Measurements from ENCODE around the gene AMZ1.

GRCh38 chr7:2701832-2702593 is 14.0 kb downstream of the AMZ1 start:
- TF ChIP-seq EP300 (IDR thresholded peaks at IDR 0.05) (no peak), POLR2A (IDR thresholded peaks at IDR 0.05) (no peak), POLR2AphosphoS5 (IDR thresholded peaks at IDR 0.05) (peak in 1 of 4 donors; percentile 22)
- TF ChIP-seq, protein P1, sequence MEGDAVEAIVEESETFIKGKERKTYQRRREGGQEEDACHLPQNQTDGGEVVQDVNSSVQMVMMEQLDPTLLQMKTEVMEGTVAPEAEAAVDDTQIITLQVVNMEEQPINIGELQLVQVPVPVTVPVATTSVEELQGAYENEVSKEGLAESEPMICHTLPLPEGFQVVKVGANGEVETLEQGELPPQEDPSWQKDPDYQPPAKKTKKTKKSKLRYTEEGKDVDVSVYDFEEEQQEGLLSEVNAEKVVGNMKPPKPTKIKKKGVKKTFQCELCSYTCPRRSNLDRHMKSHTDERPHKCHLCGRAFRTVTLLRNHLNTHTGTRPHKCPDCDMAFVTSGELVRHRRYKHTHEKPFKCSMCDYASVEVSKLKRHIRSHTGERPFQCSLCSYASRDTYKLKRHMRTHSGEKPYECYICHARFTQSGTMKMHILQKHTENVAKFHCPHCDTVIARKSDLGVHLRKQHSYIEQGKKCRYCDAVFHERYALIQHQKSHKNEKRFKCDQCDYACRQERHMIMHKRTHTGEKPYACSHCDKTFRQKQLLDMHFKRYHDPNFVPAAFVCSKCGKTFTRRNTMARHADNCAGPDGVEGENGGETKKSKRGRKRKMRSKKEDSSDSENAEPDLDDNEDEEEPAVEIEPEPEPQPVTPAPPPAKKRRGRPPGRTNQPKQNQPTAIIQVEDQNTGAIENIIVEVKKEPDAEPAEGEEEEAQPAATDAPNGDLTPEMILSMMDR (IDR thresholded peaks at IDR 0.05), result no peak

Data from sigmoid colon (tissue), 4 donors.